IMR-90 (cell line): ENCODE data around the gene MYCBPAP.

ENCODE experiments used
- BHLHE40 ChIP-seq: fragments of 150-350 bp; IDR thresholded peaks from 2 replicates; pipeline ENCODE4 v1.6.1; 2016; ENCODE audit warnings: mild to moderate bottlenecking, low read depth, low read length
- CTCF ChIP-seq: conservative IDR thresholded peaks from 2 replicates; pipeline ENCODE4 v1.5.1; 2012; ENCODE audit warnings: mild to moderate bottlenecking, low read depth, low read length, improper control_type of control experiment
- ELK1 ChIP-seq: fragments of 150-350 bp; IDR thresholded peaks from 2 replicates; pipeline ENCODE4 v1.6.1; 2016; ENCODE audit warnings: low read depth, mild to moderate bottlenecking, low read length, moderate library complexity, borderline replicate concordance
- MAFK ChIP-seq: IDR thresholded peaks from 2 replicates; pipeline ENCODE4 v1.6.1; 2012; ENCODE audit warnings: low read depth, low read length, improper control_type of control experiment
- POLR2A ChIP-seq: IDR thresholded peaks from 2 replicates; pipeline ENCODE4 v1.6.1; 2012; ENCODE audit warnings: mild to moderate bottlenecking, low read depth, low read length
- RAD21 ChIP-seq: IDR thresholded peaks from 2 replicates; pipeline ENCODE4 v1.6.1; 2012; ENCODE audit warnings: low read length, improper control_type of control experiment

- TF ChIP-seq RAD21 (no peak), CTCF (no peak), ELK1 (no peak), POLR2A (no peak), BHLHE40 (no peak), MAFK (no peak)
Measured at GRCh38 chr17:50523208-50523607, 15.0 kb downstream of the MYCBPAP start.
